Small intestine (tissue), 7 donors: ENCODE results near the gene TTC39B. TPM values are rescaled to one million over a fixed set of nuclear protein-coding genes. Genes with fewer than 3 reads are reported as not detected.
"Not testable (repeated sequence)": the region's sequence is repeated elsewhere in the genome, so short reads cannot be mapped to it uniquely, and the experiment has no call there.

ENCODE experiments used
- DNase-seq, 2 donors: peaks; one replicate each; pipeline versions ENCODE4 v3.0.0 to v3.0.0-alpha.2; 2013
- FAIRE-seq: peaks from 2 replicates; lab custom pipeline; 2012; peaks lifted over from hg19 to GRCh38; lab: Jason Lieb, UNC
- H3K27ac ChIP-seq, 3 donors: one replicate each; pipeline ENCODE4 v1.5.1; 2013; ENCODE audit warnings: low read length in 2 of 3, mild to moderate bottlenecking in 2 of 3, control low read depth in 1 of 3, inconsistent platforms in 1 of 3, low read depth in 1 of 3, moderate library complexity in 1 of 3
- H3K27me3 ChIP-seq, 3 donors: one replicate each; pipeline ENCODE4 v1.6.1; 2013; ENCODE audit warnings: low read length in 3 of 3, inconsistent platforms in 1 of 3; ENCODE audit not compliant: control insufficient read depth in 3 of 3, insufficient read depth in 3 of 3
- H3K36me3 ChIP-seq, 3 donors: one replicate each; pipeline ENCODE4 v1.6.1; 2013; ENCODE audit warnings: low read length in 3 of 3, inconsistent platforms in 1 of 3, low read depth in 1 of 3, mild to moderate bottlenecking in 1 of 3, moderate library complexity in 1 of 3; ENCODE audit not compliant: control insufficient read depth in 3 of 3, insufficient read depth in 2 of 3
- H3K4me1 ChIP-seq, 3 donors: one replicate each; pipeline ENCODE4 v1.6.1; 2013; ENCODE audit warnings: low read length in 2 of 3, inconsistent platforms in 1 of 3, low read depth in 1 of 3, mild to moderate bottlenecking in 1 of 3, moderate library complexity in 1 of 3; ENCODE audit not compliant: control insufficient read depth in 3 of 3, insufficient read depth in 2 of 3
- H3K4me3 ChIP-seq, 3 donors: one replicate each; pipeline ENCODE4 v1.5.1; 2013; ENCODE audit warnings: low read length in 3 of 3, control low read depth in 1 of 3, inconsistent platforms in 1 of 3, low read depth in 1 of 3, mild to moderate bottlenecking in 1 of 3, moderate library complexity in 1 of 3
- H3K9me3 ChIP-seq, 2 donors: one replicate each; pipeline ENCODE4 v1.6.1; 2013; ENCODE audit warnings: low read depth in 1 of 2, low read length in 1 of 2; ENCODE audit not compliant: control insufficient read depth in 2 of 2, insufficient read depth in 1 of 2
- WGBS, 3 donors: extraction: QIAGEN DNeasy Blood & Tissue Kit; methylation state at CpG; one replicate each; pipeline ENCODE4 v1.1.7; 2013; 5-methylcytosine and 5-hydroxymethylcytosine counted together
- polyA plus RNA-seq, 4 donors: library from polyadenylated mRNA; stranded (reverse) in 3 of 4; unstranded in 1 of 4; fragments of 200-250 nt in 3 of 4; fragments of 120-200 nt in 1 of 4; gene quantifications; one replicate each; pipeline versions ENCODE4 v1.2.1 to v1.2.3, GENCODE V29; 2013
- donor health status: healthy with polysubstance abuse.
- donor health status: control.
- donor health status: control.
- donor health status: Bipolar disorder and iron deficiency.
- donor health status: healthy.

Gene TTC39B
- polyA plus RNA-seq, 4 donors = 4.8 to 33.6 (median 6.2) TPM

- FAIRE-seq (no peak), DNase-seq (no peak)
- WGBS, 3 donors = 85 to 93% (median 89%) methylated on average over 1 of the region's 1 CpG
- Histone ChIP-seq H3K27me3 (no peaks in the 10 kb centered on the region), H3K9me3 (peaks cover 0 to 5% of the 10 kb centered on the region in 2 donors), H3K4me3 (no peak overlapping the region), H3K36me3 (peaks cover 0 to 12% (median 0%) of the 10 kb centered on the region in 3 donors), H3K4me1 (peaks cover 0 to 2% (median 0%) of the 10 kb centered on the region in 3 donors), H3K27ac (no peak overlapping the region)
Measured at GRCh38 chr9:15243081-15243480, 63.9 kb downstream of the TTC39B start.

GRCh38 chr9:15240927-15241326, 66.1 kb downstream of the TTC39B start:
- Histone ChIP-seq H3K36me3 (peaks cover 0 to 11% (median 0%) of the 10 kb centered on the region in 3 donors), H3K4me1 (peaks cover 0 to 2% (median 0%) of the 10 kb centered on the region in 3 donors), H3K27me3 (no peaks in the 10 kb centered on the region), H3K4me3 (no peak overlapping the region), H3K9me3 (peaks cover 0 to 9% of the 10 kb centered on the region in 2 donors), H3K27ac (no peak overlapping the region)
- DNase-seq (no peak), FAIRE-seq (no peak)
- 90 to 96% (median 90%) methylated on average over 4 of the region's 4 CpGs for WGBS, 3 donors

- Histone ChIP-seq H3K4me1 (peaks cover 0 to 2% (median 0%) of the 10 kb centered on the region in 3 donors), H3K9me3 (peaks cover 0 to 12% of the 10 kb centered on the region in 2 donors), H3K27me3 (no peaks in the 10 kb centered on the region), H3K27ac (no peak overlapping the region), H3K36me3 (peaks cover 0 to 8% (median 0%) of the 10 kb centered on the region in 3 donors), H3K4me3 (no peak overlapping the region)
- DNase-seq (no peak), FAIRE-seq (no peak)
- WGBS, 3 donors = 64 to 86% (median 82%) methylated on average over 2 of the region's 2 CpGs
Measured at GRCh38 chr9:15239816-15240215, 67.2 kb downstream of the TTC39B start.

- no peak for FAIRE-seq
- no peaks in the 10 kb centered on the region for H3K27me3 ChIP-seq
- H3K9me3 ChIP-seq = peaks cover 0 to 12% of the 10 kb centered on the region in 2 donors
- H3K36me3 ChIP-seq = peaks cover 0 to 8% (median 0%) of the 10 kb centered on the region in 3 donors
- H3K4me1 ChIP-seq = no peaks in the 10 kb centered on the region
- H3K4me3 ChIP-seq = no peak overlapping the region
- DNase-seq = no peak
- H3K27ac ChIP-seq = no peak overlapping the region
- WGBS, 3 donors = 86 to 94% (median 94%) methylated on average over 5 of the region's 5 CpGs
Measured at GRCh38 chr9:15238646-15239045, 68.4 kb downstream of the TTC39B start.

GRCh38 chr9:15235658-15236057, 71.4 kb downstream of the TTC39B start:
- H3K4me3 ChIP-seq = no peak overlapping the region
- WGBS, 3 donors = 69 to 94% (median 93%) methylated on average over 2 of the region's 2 CpGs
- no peak overlapping the region for H3K27ac ChIP-seq
- H3K4me1 ChIP-seq = no peaks in the 10 kb centered on the region
- peaks cover 0 to 13% (median 0%) of the 10 kb centered on the region in 3 donors for H3K36me3 ChIP-seq
- DNase-seq (no peak), FAIRE-seq (no peak)
- H3K9me3 ChIP-seq = peaks cover 0 to 26% of the 10 kb centered on the region in 2 donors
- H3K27me3 ChIP-seq = no peaks in the 10 kb centered on the region

GRCh38 chr9:15233941-15234490, 73.0 kb downstream of the TTC39B start:
- WGBS, 3 donors = 94 to 99% (median 97%) methylated on average over 12 to 38 of the region's 41 CpGs
- H3K9me3 ChIP-seq = peaks cover 0 to 26% of the 10 kb centered on the region in 2 donors
- not testable (repeated sequence) for H3K4me1 ChIP-seq, H3K27me3 ChIP-seq, H3K4me3 ChIP-seq, FAIRE-seq, DNase-seq, H3K27ac ChIP-seq
- H3K36me3 ChIP-seq = peaks cover 0 to 13% (median 0%) of the 10 kb centered on the region in 3 donors

GRCh38 chr9:15232706-15233280, 74.2 kb downstream of the TTC39B start:
- not testable (repeated sequence) for H3K27ac ChIP-seq, DNase-seq, H3K4me3 ChIP-seq, H3K4me1 ChIP-seq, H3K27me3 ChIP-seq, FAIRE-seq
- WGBS, 3 donors = 97% methylated on average over 28 to 29 of the region's 29 CpGs
- Histone ChIP-seq H3K9me3 (peaks cover 0 to 21% of the 10 kb centered on the region in 2 donors), H3K36me3 (peaks cover 0 to 10% (median 0%) of the 10 kb centered on the region in 3 donors)

- peak in 1 of 2 donors; percentile 16 for DNase-seq
- WGBS, 3 donors = 73 to 85% (median 80%) methylated on average over 13 of the region's 13 CpGs
- no peak for FAIRE-seq
Measured at GRCh38 chr9:15231788-15232635, 75.0 kb downstream of the TTC39B start.

More at GRCh38 chr9:15231788-15232635, 75.0 kb downstream of the TTC39B start:
- H3K4me1 ChIP-seq = no peaks in the 10 kb centered on the region
- H3K27ac ChIP-seq = no peak overlapping the region
- peaks cover 0 to 10% (median 0%) of the 10 kb centered on the region in 3 donors for H3K36me3 ChIP-seq
- H3K27me3 ChIP-seq = no peaks in the 10 kb centered on the region
- peaks cover 0 to 20% of the 10 kb centered on the region in 2 donors for H3K9me3 ChIP-seq
- no peak overlapping the region for H3K4me3 ChIP-seq
